Measurements from ENCODE around the gene TRPM2. TPM values are rescaled to one million over a fixed set of nuclear protein-coding genes. Genes with fewer than 3 reads are reported as not detected.

TRPM2 gene
- total RNA-seq (10 to 100 TPM in 5 of 9 donors, 1 to 10 TPM in 4; 1.9 to 16.0 (median 10.9) TPM), polyA plus RNA-seq (10 to 100 TPM in 2 of 3 donors, 1 to 10 TPM in 1; 1.5 to 28.3 (median 17.3) TPM)
- long read RNA-seq, donor 1: 0 reads
- long read RNA-seq, donor 2: 0 reads
- long read RNA-seq, donor 3: 0 reads
- long read RNA-seq, donor 4, partial matches to known transcripts: 1 of 3 reads
- long read RNA-seq, donor 4, other reads (novel, unspliced or antisense): 2 of 3 reads
- long read RNA-seq, donor 5, partial matches to known transcripts: 3 of 6 reads
- long read RNA-seq, donor 5, other reads (novel, unspliced or antisense): 3 of 6 reads
- long read RNA-seq, donor 6, partial matches to known transcripts: 0 of 1 reads
- long read RNA-seq, donor 6, other reads (novel, unspliced or antisense): 1 of 1 reads
- long read RNA-seq, donor 7: 0 reads
- long read RNA-seq, donor 8: 0 reads
- long read RNA-seq, donor 9: 0 reads
- long read RNA-seq, donor 10: 0 reads

GRCh38 chr21:44353191-44353970, at the start of gene TRPM2:
TRPM2 (plus strand) TSS chr21:44353621; CDS start chr21:44353701, 80 bp downstream.
- Histone ChIP-seq H3K9me3 (replicated peaks in 1 of 3) (no peaks in the 10 kb centered on the region), H3K27me3 (peaks cover 32% of the 10 kb centered on the region), H3K27ac (peak within 1 kb of the TSS in 4 of 5 donors; percentile 43 to 90 (median 71)), H3K36me3 (replicated peaks in 1 of 2) (no peaks in the 10 kb centered on the region), H3K4me1 (replicated peaks in 1 of 2) (no peaks in the 10 kb centered on the region), H3K4me3 (peak within 1 kb of the TSS in 1 of 4 donors; percentile 41)
- TF ChIP-seq POLR2A (IDR thresholded peaks at IDR 0.05) (no peak), CTCF (IDR thresholded peaks at IDR 0.05) (no peak)
- WGBS, 4 donors: 57 to 60% (median 59%) methylated on average over 16 to 21 of the region's 21 CpGs
- DNase-seq: peak in 5 of 7 donors; percentile 45 to 69 (median 54)
- intact Hi-C loops (cut with DNase I): no loop called here

- Histone ChIP-seq H3K27me3 (no peaks in the 10 kb centered on the region), H3K4me1 (replicated peaks in 1 of 2) (peaks cover 8 to 15% of the 10 kb centered on the region in 2 donors), H3K36me3 (replicated peaks in 1 of 2) (no peaks in the 10 kb centered on the region), H3K9me3 (replicated peaks in 1 of 3) (no peaks in the 10 kb centered on the region), H3K27ac (no peak overlapping the region), H3K4me3 (no peak overlapping the region)
- WGBS, 4 donors: 81 to 87% (median 85%) methylated on average over 6 to 16 of the region's 16 CpGs
- no peak for TF ChIP-seq POLR2A (IDR thresholded peaks at IDR 0.05)
- TF ChIP-seq CTCF (IDR thresholded peaks at IDR 0.05): no peak
- intact Hi-C loops (cut with DNase I): loop anchor here in 1 of 2 donors (5.0 kb wide), 1 partner anchor 33 kb away; the partner anchor contains the start of gene CFAP410
- no peak for DNase-seq
These were observed 49.3 kb upstream of the TRPM2 start for GRCh38 chr21:44304011-44304616.

- Histone ChIP-seq H3K27ac (peak overlapping the region in 1 of 5 donors; percentile 63), H3K4me1 (replicated peaks in 1 of 2) (peaks cover 8 to 15% of the 10 kb centered on the region in 2 donors), H3K4me3 (no peak overlapping the region)
These were observed 48.5 kb upstream of the TRPM2 start for GRCh38 chr21:44304877-44305293.

More at GRCh38 chr21:44304877-44305293, 48.5 kb upstream of the TRPM2 start:
- peak in 4 of 7 donors; percentile 48 to 66 (median 50) for DNase-seq
- WGBS, 4 donors: 63 to 72% (median 69%) methylated on average over 3 to 8 of the region's 8 CpGs
- intact Hi-C loops (cut with DNase I): loop anchor here in 1 of 2 donors (5.0 kb wide), 1 partner anchor 32 kb away; the partner anchor contains the start of gene CFAP410
- TF ChIP-seq POLR2A (IDR thresholded peaks at IDR 0.05) (no peak), CTCF (IDR thresholded peaks at IDR 0.05) (peak; percentile 27 to 58 (median 48))
- no peaks in the 10 kb centered on the region for H3K36me3 ChIP-seq (replicated peaks in 1 of 2)
- H3K27me3 ChIP-seq: no peaks in the 10 kb centered on the region
- H3K9me3 ChIP-seq (replicated peaks in 1 of 3): no peaks in the 10 kb centered on the region
